Left lobe of liver (tissue), 2 donors: ENCODE data around the gene SEC24D. TPM values are rescaled to one million over a fixed set of nuclear protein-coding genes. Genes with fewer than 3 reads are reported as not detected.

Source experiments
- ATAC-seq: fragments of 200-7000 bp; cut with Tn5 transposase; one replicate; pipeline ENCODE4 v1.9.1; 2020; ENCODE audit warnings: mild to moderate bottlenecking, moderate library complexity
- DNase-seq: peaks from one replicate; pipeline ENCODE4 v3.0.0-alpha.2; 2020; ENCODE audit warnings: low spot score
- total RNA-seq: library from RNA; stranded (reverse); gene quantifications from one replicate; pipeline ENCODE4 v1.2.1, GENCODE V29; 2021
- donor health status: DM: no; HTN: no; CAD: no; lungs with moderate emphysema.
- donor health status: DM: no; HTN: yes; CAD: no.

Gene SEC24D
- total RNA-seq, 1 donor from 2014 or later = 59.1 TPM

- ATAC-seq = no peak
- DNase-seq = no peak
Measured at GRCh38 chr4:118774989-118775388, 60.9 kb downstream of the SEC24D start.

- ATAC-seq (no peak), DNase-seq (no peak)
Measured at GRCh38 chr4:118774321-118774720, 61.6 kb downstream of the SEC24D start.

DNA sequence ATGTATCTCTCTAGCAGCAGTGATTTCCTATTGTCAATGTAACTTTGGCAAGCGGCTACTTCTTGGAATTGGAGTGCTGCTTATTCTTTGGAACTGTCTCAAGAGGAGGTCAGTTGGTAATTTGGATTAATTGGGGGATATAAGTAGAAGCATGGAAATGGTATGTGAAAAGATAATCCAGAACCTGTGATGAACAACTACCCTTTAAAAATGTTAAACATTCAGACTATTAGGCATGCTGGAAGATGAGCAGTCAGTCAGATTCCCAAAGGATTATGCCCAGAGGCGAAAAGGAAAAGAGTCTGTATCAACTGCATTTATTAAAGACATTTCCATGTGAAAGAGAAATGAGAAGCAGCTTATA lies 62.5 kb downstream of the SEC24D start:
- DNase-seq = no peak
- no peak for ATAC-seq

- DNase-seq = no peak
- ATAC-seq = peak; percentile 44
Measured at GRCh38 chr4:118772767-118773428, 63.0 kb downstream of the SEC24D start.

DNA sequence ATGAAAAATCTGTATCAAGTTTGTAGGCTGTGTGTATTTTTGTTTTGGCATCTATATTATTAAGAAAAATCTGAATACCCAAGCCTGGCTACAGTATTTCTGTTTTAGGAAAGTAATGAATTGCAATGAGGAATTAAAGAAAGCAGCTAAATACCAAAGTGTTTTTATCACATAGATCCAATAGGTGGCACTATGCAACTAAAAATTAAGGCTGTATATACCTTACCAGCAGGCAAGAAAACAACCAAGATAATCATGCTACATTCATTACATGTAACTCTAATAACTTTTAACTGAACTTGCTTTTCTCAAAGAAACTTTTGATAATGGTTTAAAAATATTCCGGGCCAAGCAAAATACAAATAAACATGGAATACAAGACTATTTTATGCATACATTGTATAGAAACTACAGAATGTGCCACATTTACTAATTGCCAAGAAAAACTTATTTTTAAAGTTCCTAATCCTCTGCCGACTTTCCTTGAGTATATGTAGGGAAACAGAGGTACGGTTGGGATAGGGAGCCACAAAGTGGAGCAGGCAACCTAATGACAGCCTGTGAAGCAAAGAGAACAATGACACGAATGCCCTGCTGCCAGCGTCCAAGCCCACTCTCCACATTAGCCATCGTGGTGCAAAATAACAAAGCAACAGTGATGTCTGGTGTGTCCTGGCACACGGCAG lies 63.7 kb downstream of the SEC24D start:
- ATAC-seq = peak; percentile 83
- no peak for DNase-seq

DNA sequence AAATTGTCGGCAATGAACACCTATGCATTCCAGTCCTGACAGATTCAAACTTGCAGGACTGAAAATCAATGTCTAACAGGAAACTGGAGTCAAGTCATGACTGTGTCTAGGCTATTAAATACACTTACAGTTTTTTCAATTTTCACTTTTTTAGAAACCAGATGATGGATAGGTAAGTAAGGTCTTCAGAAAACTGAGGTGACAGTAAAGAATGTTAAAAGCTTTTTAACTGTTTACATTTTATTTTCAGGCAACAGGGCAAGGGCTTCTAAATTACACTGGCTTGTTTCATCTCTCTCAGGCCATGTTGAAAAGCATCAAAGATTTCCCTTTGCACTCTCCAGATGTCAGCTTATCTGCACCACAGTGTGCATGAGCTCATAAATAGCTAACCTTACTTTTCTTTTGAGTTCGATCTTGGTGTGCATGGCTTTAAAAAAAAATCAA lies 65.2 kb downstream of the SEC24D start:
- no peak for DNase-seq
- ATAC-seq = no peak

DNA sequence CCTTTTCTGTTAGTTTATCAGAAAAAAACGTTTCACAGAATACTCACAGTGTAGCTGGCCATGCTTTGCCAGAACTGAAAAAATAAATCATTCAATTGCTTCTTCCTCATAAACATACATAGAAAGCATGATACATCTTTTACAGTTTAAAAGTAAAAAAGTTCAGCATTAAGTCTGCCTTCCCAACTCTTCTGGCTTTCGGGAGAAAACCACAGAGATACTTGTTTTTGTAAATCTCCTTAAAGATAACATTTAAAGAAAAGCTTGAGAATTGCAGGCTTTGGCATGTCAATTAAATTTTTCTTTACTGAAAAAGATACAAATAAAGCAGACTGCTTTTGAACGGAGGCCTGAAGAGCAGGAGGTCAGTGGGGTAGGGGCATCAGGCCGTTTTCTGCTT lies 66.8 kb downstream of the SEC24D start:
- ATAC-seq (no peak), DNase-seq (no peak)

DNA sequence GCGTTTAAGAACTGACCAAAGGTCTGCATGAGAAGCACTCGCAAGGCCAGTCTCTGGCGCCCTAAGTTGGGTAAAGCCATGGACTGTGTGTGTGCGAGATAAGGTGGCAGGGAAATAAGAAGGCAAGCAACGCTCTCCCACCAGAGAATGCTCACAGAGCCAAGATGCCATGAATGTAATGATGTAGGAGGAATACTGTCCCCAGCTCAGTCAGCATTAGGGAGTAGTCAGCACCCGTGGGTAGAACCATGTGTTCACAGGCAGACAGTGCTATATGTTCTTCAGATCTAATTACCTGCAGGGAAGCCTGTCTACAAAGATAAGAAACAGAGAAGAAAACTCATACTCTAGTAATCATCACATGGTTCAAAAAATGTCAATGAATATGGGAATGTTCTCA lies 68.8 kb downstream of the SEC24D start:
- ATAC-seq (no peak), DNase-seq (no peak)

DNA sequence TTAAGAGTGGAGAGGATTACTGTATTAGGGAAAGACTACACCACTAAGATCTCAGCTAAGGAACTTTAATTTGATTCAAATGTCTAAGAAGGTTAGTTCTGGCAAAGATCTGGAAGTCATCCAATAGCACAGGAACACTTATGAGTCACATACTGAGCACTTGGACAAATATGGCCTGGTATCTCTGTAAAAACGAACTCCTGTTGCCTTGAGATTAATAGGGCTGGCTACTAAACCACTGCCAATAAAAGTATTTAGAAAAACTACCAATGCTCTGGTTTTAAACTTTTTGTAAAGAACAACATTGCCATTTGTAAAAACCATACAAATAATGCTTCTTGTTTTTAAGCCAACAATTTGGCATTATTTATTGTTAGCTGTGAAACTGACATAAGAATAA lies 70.5 kb downstream of the SEC24D start:
- DNase-seq = no peak
- peak; percentile 22 for ATAC-seq

DNA sequence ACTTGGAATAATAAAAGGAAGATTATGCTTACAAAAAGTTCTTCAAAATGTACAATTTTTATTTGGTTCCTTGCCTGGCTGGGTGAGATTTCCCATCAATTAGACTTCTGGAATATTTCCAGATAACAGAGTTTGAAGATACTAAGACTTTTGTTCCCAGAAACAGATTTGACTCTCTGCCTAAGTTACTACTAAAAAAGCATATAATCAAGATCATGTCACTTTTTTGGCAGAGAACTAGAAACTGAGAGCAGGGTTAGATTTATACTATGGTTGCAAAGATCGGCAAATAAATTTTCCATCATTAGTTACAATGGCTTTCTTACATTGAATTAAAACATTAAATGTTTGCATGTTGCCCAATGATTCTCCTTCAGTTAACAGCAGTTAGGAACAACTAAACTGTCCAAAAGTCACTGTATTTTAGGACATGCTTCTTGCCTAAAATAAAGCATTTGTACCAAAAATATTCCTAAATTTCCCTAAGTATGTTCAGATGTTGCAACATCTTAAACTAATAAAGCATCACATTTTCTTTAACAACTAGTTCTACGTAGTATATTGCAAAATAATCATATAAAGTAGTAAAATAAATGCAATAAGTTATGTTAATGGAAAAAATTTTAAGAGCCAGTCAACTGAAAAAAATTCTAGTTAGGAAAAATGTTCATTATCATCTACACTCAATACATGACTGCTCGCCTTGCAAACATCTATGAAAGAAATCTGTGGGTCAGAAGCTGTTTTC lies 73.0 kb downstream of the SEC24D start:
- no peak for DNase-seq
- no peak for ATAC-seq

- no peak for ATAC-seq
- DNase-seq = no peak
Measured at GRCh38 chr4:118762155-118762554, 73.8 kb downstream of the SEC24D start.

GRCh38 chr4:118761397-118762016 lies 74.4 kb downstream of the SEC24D start:
- ATAC-seq = peak; percentile 64
- no peak for DNase-seq

GRCh38 chr4:118760493-118760892 lies 75.4 kb downstream of the SEC24D start:
- no peak for DNase-seq
- no peak for ATAC-seq

GRCh38 chr4:118760092-118760491 lies 75.8 kb downstream of the SEC24D start:
- DNase-seq (no peak), ATAC-seq (no peak)

DNA sequence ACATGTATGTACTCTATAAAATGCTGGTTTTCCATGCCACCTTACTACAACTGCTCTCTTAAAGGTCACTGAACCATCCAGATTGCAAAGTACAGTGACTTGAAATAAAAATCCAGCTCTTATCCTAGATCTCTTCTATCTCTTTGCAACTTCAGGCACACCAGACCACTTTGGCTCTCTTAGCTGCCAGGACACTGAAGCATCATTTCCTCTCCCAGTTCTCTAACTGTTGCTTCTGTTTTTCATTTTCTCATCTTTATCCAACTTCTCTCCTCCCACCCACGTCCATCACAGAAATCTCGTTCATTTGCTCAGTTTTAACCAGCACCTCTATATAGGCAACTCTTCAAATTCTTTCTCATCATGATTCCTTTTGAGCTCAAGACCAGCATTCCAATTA lies 76.4 kb downstream of the SEC24D start:
- DNase-seq (no peak), ATAC-seq (no peak)

GRCh38 chr4:118758293-118758692 lies 77.6 kb downstream of the SEC24D start:
- DNase-seq (no peak), ATAC-seq (no peak)

DNA sequence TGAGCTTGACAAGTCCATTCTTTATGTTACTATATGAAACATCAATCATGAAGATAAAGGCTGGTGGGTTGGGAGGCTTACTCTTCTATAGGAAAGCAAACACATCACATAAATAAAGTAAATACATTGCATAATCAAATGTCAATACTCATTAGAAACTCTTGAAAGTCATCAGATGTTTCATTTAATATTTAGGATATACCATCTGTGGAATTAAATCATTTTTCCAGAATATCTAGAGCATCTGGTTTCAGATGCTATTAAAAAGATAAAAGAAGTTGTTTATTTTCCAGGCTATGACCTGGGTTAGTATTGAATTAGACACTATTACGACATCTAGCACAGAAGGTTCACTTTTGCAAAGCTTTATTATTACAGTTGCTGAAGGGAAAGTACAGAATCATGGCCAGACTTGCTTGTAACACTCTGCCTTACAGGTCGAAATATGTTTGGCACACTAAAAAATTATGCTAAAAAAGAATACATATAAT lies 78.1 kb downstream of the SEC24D start:
- DNase-seq (no peak), ATAC-seq (peak; percentile 74)

- no peak for DNase-seq
- no peak for ATAC-seq
Measured at GRCh38 chr4:118756958-118757357, 79.0 kb downstream of the SEC24D start.

DNA sequence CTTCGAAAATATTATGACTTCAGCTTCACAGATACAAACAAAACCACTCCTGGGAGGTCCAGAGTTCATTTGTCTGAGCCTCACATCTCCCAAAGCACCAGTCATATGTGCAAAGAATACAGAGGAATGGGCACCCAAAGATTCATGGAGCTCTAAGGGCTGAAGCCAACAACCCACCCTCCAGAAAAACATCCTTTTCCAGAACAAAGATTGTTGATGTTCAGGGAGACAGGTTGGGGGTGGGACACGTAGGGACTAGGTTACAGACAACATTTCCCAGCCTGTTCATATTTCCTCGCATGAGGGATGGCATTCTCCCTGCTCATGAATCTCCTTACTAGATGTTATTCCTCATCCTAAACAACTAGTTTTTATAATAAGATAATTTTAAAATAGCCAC lies 79.5 kb downstream of the SEC24D start:
- ATAC-seq (no peak), DNase-seq (no peak)

DNA sequence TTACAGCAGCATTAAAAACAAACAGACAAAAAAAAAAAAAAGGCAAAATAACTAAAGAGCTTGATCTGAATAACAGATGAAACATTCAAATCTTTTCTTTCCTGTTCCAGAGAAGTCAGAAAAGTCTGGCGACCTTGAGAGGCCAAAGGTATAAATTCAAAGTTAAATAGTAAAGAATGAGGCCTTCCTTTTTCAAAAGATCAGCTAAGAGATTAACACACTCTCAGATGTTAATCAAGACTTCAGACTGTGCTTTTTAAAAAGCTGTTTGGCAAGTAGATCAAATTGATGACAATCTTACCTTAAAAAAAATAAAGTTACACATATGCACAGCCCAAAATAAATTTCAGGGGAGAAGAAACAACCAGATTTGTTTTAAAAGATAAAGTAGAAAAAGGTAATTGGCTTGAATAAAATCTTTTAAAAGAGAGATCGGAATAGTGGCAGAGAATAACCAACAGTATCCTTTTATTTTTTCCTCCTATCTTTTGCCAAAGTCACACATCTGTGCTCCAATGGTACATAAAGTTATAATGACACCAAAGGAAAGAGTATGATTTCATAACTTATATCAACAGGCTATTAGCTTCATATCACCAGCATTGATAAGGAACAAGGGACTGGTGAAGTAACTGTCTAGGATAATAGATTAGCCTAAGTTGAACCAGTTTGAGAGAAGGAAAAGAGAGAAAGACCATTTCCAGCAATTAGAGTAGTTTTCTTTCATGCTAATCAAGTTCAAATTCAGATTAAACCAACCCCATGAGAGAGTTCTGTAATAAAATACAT lies 80.3 kb downstream of the SEC24D start:
- DNase-seq = no peak
- no peak for ATAC-seq

DNA sequence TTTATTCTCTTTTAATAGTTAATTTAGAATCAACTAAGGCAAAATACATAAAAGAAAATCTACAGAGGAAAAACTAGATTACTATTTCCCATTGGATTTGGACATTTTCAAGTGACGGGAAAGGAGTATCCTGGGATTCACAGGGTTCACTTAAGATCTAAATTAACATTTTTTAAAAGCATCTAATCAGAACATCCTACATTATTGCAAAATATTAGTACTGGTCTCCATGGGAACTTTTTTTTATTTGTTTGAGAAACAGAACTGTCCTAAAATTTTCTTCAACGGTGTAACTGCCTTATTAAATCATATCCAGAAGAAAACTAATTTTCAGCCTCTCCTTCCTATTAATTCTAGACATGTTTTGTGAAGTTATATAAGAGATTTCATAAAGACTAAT lies 81.0 kb downstream of the SEC24D start:
- ATAC-seq (no peak), DNase-seq (no peak)
